ENCODE results near the gene NOC2L. TPM values are rescaled to one million over a fixed set of nuclear protein-coding genes. Genes with fewer than 3 reads are reported as not detected.

Gene NOC2L
- total and polyA plus RNA-seq, 12 donors, result 38.3 to 64.8 (median 43.5) TPM

DNA sequence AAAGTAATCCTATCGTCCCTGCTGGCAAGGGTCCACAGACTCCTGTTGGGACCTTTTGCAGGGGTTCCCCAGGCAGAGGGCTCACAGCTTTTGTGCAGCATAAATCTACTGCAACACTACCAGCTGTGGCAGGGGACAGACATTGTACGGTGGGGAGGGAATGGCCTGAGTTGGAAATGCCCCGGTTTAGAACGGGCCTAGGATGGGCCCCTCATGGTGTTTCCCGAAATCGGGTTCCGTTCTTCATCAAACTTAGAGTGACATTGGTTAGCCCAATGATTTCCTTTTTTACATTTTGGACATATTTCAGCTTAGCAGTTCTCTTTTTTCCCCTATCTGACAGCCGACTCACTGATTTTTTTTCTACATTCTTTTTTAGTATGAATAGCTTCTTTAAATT lies 61.8 kb downstream of the NOC2L start:
- Histone ChIP-seq H3K36me3 (no peaks in the 10 kb centered on the region), H3K27me3 (peaks cover 0 to 51% (median 41%) of the 10 kb centered on the region in 7 donors)
- WGBS, 2 donors, result 65 to 69% methylated on average over 8 of the region's 8 CpGs

More for the DNA sequence above, 61.8 kb downstream of the NOC2L start:
- TF ChIP-seq, protein P1, sequence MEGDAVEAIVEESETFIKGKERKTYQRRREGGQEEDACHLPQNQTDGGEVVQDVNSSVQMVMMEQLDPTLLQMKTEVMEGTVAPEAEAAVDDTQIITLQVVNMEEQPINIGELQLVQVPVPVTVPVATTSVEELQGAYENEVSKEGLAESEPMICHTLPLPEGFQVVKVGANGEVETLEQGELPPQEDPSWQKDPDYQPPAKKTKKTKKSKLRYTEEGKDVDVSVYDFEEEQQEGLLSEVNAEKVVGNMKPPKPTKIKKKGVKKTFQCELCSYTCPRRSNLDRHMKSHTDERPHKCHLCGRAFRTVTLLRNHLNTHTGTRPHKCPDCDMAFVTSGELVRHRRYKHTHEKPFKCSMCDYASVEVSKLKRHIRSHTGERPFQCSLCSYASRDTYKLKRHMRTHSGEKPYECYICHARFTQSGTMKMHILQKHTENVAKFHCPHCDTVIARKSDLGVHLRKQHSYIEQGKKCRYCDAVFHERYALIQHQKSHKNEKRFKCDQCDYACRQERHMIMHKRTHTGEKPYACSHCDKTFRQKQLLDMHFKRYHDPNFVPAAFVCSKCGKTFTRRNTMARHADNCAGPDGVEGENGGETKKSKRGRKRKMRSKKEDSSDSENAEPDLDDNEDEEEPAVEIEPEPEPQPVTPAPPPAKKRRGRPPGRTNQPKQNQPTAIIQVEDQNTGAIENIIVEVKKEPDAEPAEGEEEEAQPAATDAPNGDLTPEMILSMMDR (IDR thresholded peaks at IDR 0.05), result no peak
- no peak for DNase-seq
- Histone ChIP-seq H3K4me1 (no peaks in the 10 kb centered on the region), H3K4me3 (no peak overlapping the region), H3K27ac (no peak overlapping the region), H3K9me3 (no peaks in the 10 kb centered on the region)
- ATAC-seq, result no peak
- intact Hi-C loops (cut with DNase I), result no loop called here

Other genes starting within 250 kb of the NOC2L start
- gene SAMD11, start 35.3 kb downstream of the NOC2L start, total RNA-seq, result 1 to 10 TPM in 8 of 10 donors, under 1 TPM in 2; 0.87 to 2.2 (median 1.2) TPM
- gene SAMD11, start 35.3 kb downstream of the NOC2L start, polyA plus RNA-seq, result 1 to 10 TPM; 1.5 to 2.4 TPM
- gene KLHL17, start 1.3 kb upstream of the NOC2L start, total RNA-seq, result 1 to 10 TPM; 1.3 to 6.6 (median 3.2) TPM
- 10 to 100 TPM in 1 of 2 donors, 1 to 10 TPM in 1; 7.7 to 10.2 TPM for gene KLHL17, start 1.3 kb upstream of the NOC2L start, polyA plus RNA-seq
- gene PLEKHN1, start 7.2 kb upstream of the NOC2L start, total RNA-seq, result under 1 TPM in 2 of 10 donors, not detected in 8; 0.13 to 0.30 TPM
- under 1 TPM; 0.28 to 0.37 TPM for gene PLEKHN1, start 7.2 kb upstream of the NOC2L start, polyA plus RNA-seq
- gene PERM1, start 22.8 kb upstream of the NOC2L start, total RNA-seq, result 100 to 1,000 TPM in 8 of 10 donors, 10 to 100 TPM in 2; 66.2 to 238 (median 122) TPM
- gene PERM1, start 22.8 kb upstream of the NOC2L start, polyA plus RNA-seq, result 100 to 1,000 TPM in 1 of 2 donors, 10 to 100 TPM in 1; 55.1 to 513 TPM
- gene HES4, start 40.8 kb upstream of the NOC2L start, total RNA-seq, result 10 to 100 TPM; 28.5 to 78.1 (median 41.6) TPM
- gene HES4, start 40.8 kb upstream of the NOC2L start, polyA plus RNA-seq, result 10 to 100 TPM; 49.2 to 49.8 TPM
- 100 to 1,000 TPM in 1 of 10 donors, 10 to 100 TPM in 8, 1 to 10 TPM in 1; 9.8 to 169 (median 20.9) TPM for gene ISG15, start 54.2 kb upstream of the NOC2L start, total RNA-seq
- gene ISG15, start 54.2 kb upstream of the NOC2L start, polyA plus RNA-seq, result 100 to 1,000 TPM in 1 of 2 donors, 10 to 100 TPM in 1; 51.7 to 186 TPM
- gene AGRN, start 60.9 kb upstream of the NOC2L start, total RNA-seq, result 10 to 100 TPM; 12.7 to 33.9 (median 18.3) TPM
- gene AGRN, start 60.9 kb upstream of the NOC2L start, polyA plus RNA-seq, result 10 to 100 TPM; 11.5 to 30.7 TPM
- gene RNF223, start 115.0 kb upstream of the NOC2L start, total RNA-seq, result not detected
- gene RNF223, start 115.0 kb upstream of the NOC2L start, polyA plus RNA-seq, result not detected
- 1 to 10 TPM; 2.9 to 6.0 (median 3.5) TPM for gene C1orf159, start 156.8 kb upstream of the NOC2L start, total RNA-seq
- 10 to 100 TPM in 1 of 2 donors, 1 to 10 TPM in 1; 7.1 to 14.0 TPM for gene C1orf159, start 156.8 kb upstream of the NOC2L start, polyA plus RNA-seq
- under 1 TPM in 7 of 10 donors, not detected in 3; 0.11 to 0.53 (median 0.26) TPM for gene TTLL10, start 214.6 kb upstream of the NOC2L start, total RNA-seq
- under 1 TPM; 0.09 to 0.29 TPM for gene TTLL10, start 214.6 kb upstream of the NOC2L start, polyA plus RNA-seq
- 1 to 10 TPM in 1 of 10 donors, under 1 TPM in 2, not detected in 7; 0.28 to 1.7 (median 0.49) TPM for gene TNFRSF18, start 247.3 kb upstream of the NOC2L start, total RNA-seq
- under 1 TPM in 1 of 2 donors, not detected in 1; 0.26 TPM for gene TNFRSF18, start 247.3 kb upstream of the NOC2L start, polyA plus RNA-seq